ENCODE results near the gene MSH2.

Gene MSH2

GRCh38 chr2:47508641-47509040 is 105.7 kb downstream of the MSH2 start:
- DNase-seq (ENCODE audit: low spot score): no peak

- DNase-seq (ENCODE audit: low spot score): no peak
Observed at GRCh38 chr2:47509250-47509649, 106.3 kb downstream of the MSH2 start.

- no peak for DNase-seq (ENCODE audit: low spot score)
Observed at GRCh38 chr2:47509821-47510385, 106.9 kb downstream of the MSH2 start.

GRCh38 chr2:47510745-47511144 is 107.8 kb downstream of the MSH2 start:
- no peak for DNase-seq (ENCODE audit: low spot score)

GRCh38 chr2:47512581-47513083 is 109.7 kb downstream of the MSH2 start:
- DNase-seq (ENCODE audit: low spot score): no peak

GRCh38 chr2:47513981-47514520 is 111.1 kb downstream of the MSH2 start:
- no peak for DNase-seq (ENCODE audit: low spot score)

- no peak for DNase-seq (ENCODE audit: low spot score)
Observed at GRCh38 chr2:47516360-47517104, 113.6 kb downstream of the MSH2 start.

GRCh38 chr2:47518497-47519146 is 115.7 kb downstream of the MSH2 start:
- no peak for DNase-seq (ENCODE audit: low spot score)

GRCh38 chr2:47519147-47519537 is 116.2 kb downstream of the MSH2 start:
- DNase-seq (ENCODE audit: low spot score): no peak

GRCh38 chr2:47519604-47520301 is 116.8 kb downstream of the MSH2 start:
- DNase-seq (ENCODE audit: low spot score): no peak

- no peak for DNase-seq (ENCODE audit: low spot score)
Observed at GRCh38 chr2:47520302-47520630, 117.3 kb downstream of the MSH2 start.

GRCh38 chr2:47520825-47521665 is 118.1 kb downstream of the MSH2 start:
- no peak for DNase-seq (ENCODE audit: low spot score)

- DNase-seq (ENCODE audit: low spot score): no peak
Observed at GRCh38 chr2:47521666-47522285, 118.8 kb downstream of the MSH2 start.

- no peak for DNase-seq (ENCODE audit: low spot score)
Observed at GRCh38 chr2:47525167-47525566, 122.2 kb downstream of the MSH2 start.

GRCh38 chr2:47528455-47528854 is 125.5 kb downstream of the MSH2 start:
- DNase-seq (ENCODE audit: low spot score): no peak

GRCh38 chr2:47528874-47529273 is 125.9 kb downstream of the MSH2 start:
- DNase-seq (ENCODE audit: low spot score): no peak

GRCh38 chr2:47530105-47530760 is 127.3 kb downstream of the MSH2 start:
- DNase-seq (ENCODE audit: low spot score): no peak

- DNase-seq (ENCODE audit: low spot score): no peak
Observed at GRCh38 chr2:47531378-47532042, 128.6 kb downstream of the MSH2 start.

Measured in hematopoietic multipotent progenitor cell treated with erythropoietin and hydrocortisone succinate and interleukin-3 and kit ligand, for 17 days (in vitro differentiated cells).